SK-N-MC (cell line): Measurements from ENCODE around the gene C1orf141.
"Not testable (repeated sequence)": the region's sequence is repeated elsewhere in the genome, so short reads cannot be mapped to it uniquely, and the experiment has no call there.

ENCODE experiments used
- DNase-seq: peaks from one replicate; pipeline ENCODE4 v3.0.0-alpha.2; 2011; ENCODE audit warnings: low read depth, low spot score
- H3K27ac ChIP-seq: fragments of 200-600 bp; sonication (generic); 2 replicates; pipeline ENCODE4 v1.5.1; 2016; ENCODE audit warnings: mixed run types
- H3K36me3 ChIP-seq: fragments of 200-600 bp; sonication (generic); 2 replicates; pipeline ENCODE4 v1.6.1; 2017; ENCODE audit warnings: antibody characterized with exemption, low read length, mixed read lengths; ENCODE audit not compliant: insufficient read depth
- H3K4me3 ChIP-seq: fragments of 200-600 bp; sonication (generic); 2 replicates; pipeline ENCODE4 v1.5.1; 2016
- H3K9ac ChIP-seq: fragments of 200-600 bp; sonication (generic); 2 replicates; pipeline ENCODE4 v1.8.0; 2017; ENCODE audit warnings: mixed run types, mixed read lengths; ENCODE audit not compliant: insufficient read length
- H3K9me3 ChIP-seq: fragments of 200-600 bp; sonication (generic); 2 replicates; pipeline ENCODE4 v1.6.1; 2017; ENCODE audit warnings: low read depth, mild to moderate bottlenecking, antibody characterized with exemption, low read length, moderate library complexity, mixed read lengths
- EZH2 ChIP-seq: fragments of 200-600 bp; sonication (generic); IDR thresholded peaks from one replicate; pipeline ENCODE4 v1.6.1; 2017; ENCODE audit warnings: antibody characterized with exemption
- FOXP2 ChIP-seq: optimal IDR thresholded peaks from 2 replicates; pipeline ENCODE3; 2011; ENCODE audit warnings: mild to moderate bottlenecking, moderate library complexity; ENCODE audit not compliant: insufficient read depth; ENCODE audit errors: extremely low read length, control extremely low read depth
- POLR2AphosphoS5 ChIP-seq: IDR thresholded peaks from 2 replicates; pipeline ENCODE4 v1.6.1; 2012; ENCODE audit warnings: mild to moderate bottlenecking, low read depth, low read length, borderline replicate concordance

The C1orf141 gene

DNA sequence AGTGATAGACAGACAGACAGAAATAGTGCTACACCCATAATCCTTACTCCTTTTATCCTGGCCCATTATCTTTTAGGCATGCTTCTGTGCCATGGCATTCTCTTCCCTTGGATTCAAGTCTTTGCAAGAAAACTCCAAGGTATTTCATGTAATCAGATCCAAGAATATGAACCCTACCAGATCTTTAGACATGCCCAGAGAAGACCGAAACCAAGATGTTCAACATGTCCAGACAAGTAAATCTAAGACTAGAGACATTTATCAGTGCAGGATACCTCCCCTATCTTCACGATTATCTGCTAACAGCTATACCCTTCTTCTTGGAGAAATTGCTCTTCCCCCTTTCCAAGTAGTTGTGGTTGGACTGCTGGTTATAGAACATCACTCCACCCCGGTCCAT lies 11.8 kb upstream of the C1orf141 start:
- TF ChIP-seq POLR2AphosphoS5 (no peak), FOXP2 (no peak), EZH2 (no peak)
- DNase-seq: no peak

GRCh38 chr1:67146101-67146500 lies 11.3 kb upstream of the C1orf141 start:
- no peak for TF ChIP-seq EZH2
- H3K9me3 ChIP-seq: no peaks in the 10 kb centered on the region
- no peaks in the 10 kb centered on the region for H3K36me3 ChIP-seq
- no peak overlapping the region for H3K27ac ChIP-seq
- no peak overlapping the region for H3K4me3 ChIP-seq
- DNase-seq: no peak
- no peak overlapping the region for H3K9ac ChIP-seq

More for the DNA sequence above, 11.8 kb upstream of the C1orf141 start:
- H3K9ac ChIP-seq: no peak overlapping the region
- H3K9me3 ChIP-seq: no peaks in the 10 kb centered on the region
- H3K27ac ChIP-seq: no peak overlapping the region
- no peaks in the 10 kb centered on the region for H3K36me3 ChIP-seq
- H3K4me3 ChIP-seq: no peak overlapping the region

DNA sequence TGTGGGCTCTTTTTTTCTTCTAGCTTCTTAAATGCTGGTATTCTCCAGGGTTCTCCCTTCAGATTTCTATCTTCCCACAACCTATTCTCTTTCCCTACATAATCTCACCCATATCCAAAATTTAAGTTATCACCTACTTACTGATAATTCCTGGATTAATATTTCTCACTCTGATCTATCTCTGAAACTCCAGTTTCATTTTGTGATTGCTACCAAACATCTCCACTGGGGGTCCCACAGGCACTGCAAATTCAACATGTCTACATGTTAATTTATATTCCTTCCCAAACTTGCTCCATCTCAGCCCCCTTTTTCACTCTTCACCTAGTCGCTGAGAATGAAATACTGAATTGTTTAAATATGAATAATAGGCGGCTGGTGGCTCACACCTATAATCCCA lies 9.9 kb upstream of the C1orf141 start:
- no peak overlapping the region for H3K4me3 ChIP-seq
- no peak for DNase-seq
- H3K9ac ChIP-seq: no peak overlapping the region
- no peaks in the 10 kb centered on the region for H3K9me3 ChIP-seq
- no peaks in the 10 kb centered on the region for H3K36me3 ChIP-seq
- TF ChIP-seq EZH2 (no peak), POLR2AphosphoS5 (no peak), FOXP2 (no peak)
- H3K27ac ChIP-seq: no peak overlapping the region

DNA sequence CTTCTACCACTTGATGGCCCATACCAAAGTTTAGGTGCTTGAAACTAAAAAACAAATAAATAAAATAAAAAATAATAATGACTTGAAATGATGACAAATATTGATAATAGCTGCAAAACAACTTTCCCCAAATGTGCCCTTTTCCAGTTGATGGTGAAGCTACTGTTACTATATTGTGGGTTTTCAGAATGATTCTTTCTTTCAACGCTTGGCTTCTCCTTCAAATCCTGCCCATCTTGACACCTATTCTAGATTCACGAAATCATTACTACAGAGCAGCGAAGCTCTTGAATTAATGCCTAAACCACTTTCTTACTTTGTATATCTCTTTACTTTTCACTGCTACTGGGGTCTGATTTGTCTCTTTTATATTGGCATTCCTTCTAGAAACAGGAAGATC lies 9.2 kb upstream of the C1orf141 start:
- no peak for DNase-seq
- TF ChIP-seq FOXP2 (no peak), POLR2AphosphoS5 (no peak), EZH2 (no peak)
- Histone ChIP-seq H3K9me3 (no peaks in the 10 kb centered on the region), H3K4me3 (no peak overlapping the region), H3K9ac (no peak overlapping the region), H3K27ac (no peak overlapping the region), H3K36me3 (no peaks in the 10 kb centered on the region)

DNA sequence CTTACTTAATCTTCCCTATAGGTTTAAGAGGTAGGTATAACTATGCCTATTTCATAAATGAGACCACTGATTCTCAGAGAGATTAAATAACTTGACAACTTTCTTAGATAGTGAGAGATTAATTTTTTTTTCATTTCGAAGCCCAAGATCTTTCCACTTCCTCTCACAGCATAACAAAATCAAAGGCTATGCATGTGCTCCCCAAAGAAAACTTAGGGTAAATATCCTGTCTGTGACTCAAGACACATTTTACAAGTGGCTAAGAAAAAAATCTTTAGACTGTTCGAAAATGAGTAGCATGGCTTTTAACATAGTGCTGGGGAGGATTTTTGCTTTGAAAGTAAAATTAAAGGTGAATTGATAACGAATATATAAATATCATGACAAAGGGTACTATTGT lies 8.2 kb upstream of the C1orf141 start:
- Histone ChIP-seq H3K4me3 (no peak overlapping the region), H3K36me3 (no peaks in the 10 kb centered on the region), H3K9ac (no peak overlapping the region), H3K9me3 (no peaks in the 10 kb centered on the region), H3K27ac (no peak overlapping the region)
- TF ChIP-seq FOXP2 (no peak), POLR2AphosphoS5 (no peak), EZH2 (no peak)
- no peak for DNase-seq

DNA sequence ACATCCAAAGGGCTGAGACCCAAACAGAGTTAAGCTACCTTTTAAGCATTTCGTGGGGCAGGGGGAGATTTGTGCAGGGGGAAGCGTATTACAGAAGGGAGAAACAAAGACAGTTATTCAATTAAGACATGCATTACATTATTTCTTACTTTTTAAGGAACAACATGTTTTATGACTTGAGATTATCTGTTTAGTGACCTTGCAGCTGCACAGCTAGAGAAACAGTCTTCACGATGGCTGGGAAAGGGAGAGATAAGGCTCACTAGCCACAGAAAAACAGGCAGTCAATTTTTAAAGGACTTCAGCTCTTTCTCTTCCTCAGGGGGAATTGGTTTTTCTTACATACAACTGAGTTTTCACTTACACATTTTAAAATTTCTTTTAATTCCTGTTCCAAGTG lies 7.1 kb upstream of the C1orf141 start:
- not testable (repeated sequence) for H3K36me3 ChIP-seq, H3K9me3 ChIP-seq, H3K9ac ChIP-seq, H3K27ac ChIP-seq, DNase-seq, H3K4me3 ChIP-seq

GRCh38 chr1:67140460-67140859 lies 5.7 kb upstream of the C1orf141 start:
- no peak overlapping the region for H3K4me3 ChIP-seq
- H3K36me3 ChIP-seq: no peaks in the 10 kb centered on the region
- no peak overlapping the region for H3K9ac ChIP-seq
- no peak overlapping the region for H3K27ac ChIP-seq
- TF ChIP-seq EZH2 (no peak), POLR2AphosphoS5 (no peak), FOXP2 (no peak)
- H3K9me3 ChIP-seq: no peaks in the 10 kb centered on the region
- DNase-seq: no peak

- Histone ChIP-seq H3K4me3 (no peak overlapping the region), H3K9ac (no peak overlapping the region), H3K9me3 (no peaks in the 10 kb centered on the region), H3K27ac (no peak overlapping the region), H3K36me3 (no peaks in the 10 kb centered on the region)
- DNase-seq: no peak
- no peak for TF ChIP-seq EZH2
- TF ChIP-seq FOXP2: no peak
- no peak for TF ChIP-seq POLR2AphosphoS5
Observed at GRCh38 chr1:67138813-67139499, 4.2 kb upstream of the C1orf141 start.

DNA sequence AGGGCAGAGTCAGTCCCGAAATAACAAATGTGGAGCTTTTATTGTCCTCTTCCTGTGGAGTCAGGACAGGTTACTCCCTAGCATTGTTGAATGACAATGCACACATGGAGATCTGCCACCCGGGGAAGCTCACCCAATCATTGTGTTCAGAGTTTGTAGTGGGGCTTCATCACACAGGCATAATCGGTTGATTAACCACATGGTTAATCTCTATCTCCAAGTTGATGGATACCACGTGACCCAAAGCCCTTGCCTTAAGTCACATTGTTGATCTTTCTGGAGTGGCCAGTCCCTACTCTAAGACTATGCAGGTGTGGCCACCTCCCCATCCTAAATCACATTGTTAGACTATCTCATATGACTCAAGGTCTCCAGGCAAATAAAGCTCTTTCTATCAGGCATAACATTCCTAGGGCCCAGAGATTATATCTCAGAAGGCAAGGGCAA lies 2.6 kb upstream of the C1orf141 start:
- no peak overlapping the region for H3K27ac ChIP-seq

DNA sequence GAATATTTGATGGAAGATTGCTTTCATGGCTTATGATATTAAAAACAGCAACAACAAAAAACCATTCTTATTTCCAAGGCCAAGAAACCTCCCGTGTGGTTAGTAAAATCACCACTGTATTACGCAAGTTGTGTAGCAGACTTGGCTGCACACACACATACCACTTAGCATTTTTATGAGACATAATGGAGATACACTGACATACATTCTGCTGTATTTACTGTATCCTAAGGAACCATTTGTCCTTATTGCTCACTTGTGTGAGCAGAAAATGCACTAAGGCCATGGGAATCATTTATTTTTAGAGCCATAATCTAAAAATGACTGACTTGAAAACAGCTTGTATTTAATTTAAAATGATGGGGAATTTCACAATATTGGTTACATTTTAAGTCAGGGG lies 584 bp upstream of the C1orf141 start:
- Histone ChIP-seq H3K27ac (no peak overlapping the region), H3K9me3 (no peaks in the 10 kb centered on the region), H3K36me3 (no peaks in the 10 kb centered on the region), H3K9ac (no peak overlapping the region), H3K4me3 (no peak overlapping the region)
- peak; percentile 26 for DNase-seq
- TF ChIP-seq EZH2 (no peak), POLR2AphosphoS5 (no peak), FOXP2 (peak; percentile 23)

More for the DNA sequence above, 2.6 kb upstream of the C1orf141 start:
- Histone ChIP-seq H3K9me3 (no peaks in the 10 kb centered on the region), H3K36me3 (no peaks in the 10 kb centered on the region), H3K9ac (no peak overlapping the region), H3K4me3 (no peak overlapping the region)
- DNase-seq: no peak
- TF ChIP-seq POLR2AphosphoS5 (no peak), EZH2 (no peak), FOXP2 (no peak)
